HEK293T (cell line): ENCODE results near the gene YBEY.

Experiments used
- BHLHE40 ChIP-seq: fragments of 450-650 bp; IDR thresholded peaks from 2 replicates; pipeline ENCODE4 v1.6.1; 2016; ENCODE audit warnings: mild to moderate bottlenecking, moderate library complexity, borderline replicate concordance
- ELF4 ChIP-seq: fragments of 450-650 bp; IDR thresholded peaks from 2 replicates; pipeline ENCODE4 v1.6.1; 2017; ENCODE audit warnings: antibody characterized with exemption
- FOXK2 ChIP-seq: fragments of 450-650 bp; IDR thresholded peaks from 2 replicates; pipeline ENCODE4 v1.6.1; 2016; ENCODE audit warnings: mild to moderate bottlenecking
- FOXM1 ChIP-seq: fragments of 450-650 bp; IDR thresholded peaks from 2 replicates; pipeline ENCODE4 v1.6.1; 2017; ENCODE audit warnings: mild to moderate bottlenecking, borderline replicate concordance
- LEF1 ChIP-seq: fragments of 450-650 bp; IDR thresholded peaks from 2 replicates; pipeline ENCODE4 v1.6.1; 2017; ENCODE audit warnings: mild to moderate bottlenecking, borderline replicate concordance
- SP1 ChIP-seq: fragments of 450-650 bp; IDR thresholded peaks from 2 replicates; pipeline ENCODE4 v1.6.1; 2017
- SUZ12 ChIP-seq: fragments of 450-650 bp; IDR thresholded peaks from 2 replicates; pipeline ENCODE4 v1.6.1; 2016; ENCODE audit warnings: mild to moderate bottlenecking
- ZNF384 ChIP-seq: fragments of 450-650 bp; IDR thresholded peaks from 2 replicates; pipeline ENCODE4 v1.6.1; 2016
- TF ChIP-seq, protein P1 (sequence below): fragments of 450-650 bp; IDR thresholded peaks from 2 replicates; pipeline ENCODE4 v1.6.1; 2016

DNA sequence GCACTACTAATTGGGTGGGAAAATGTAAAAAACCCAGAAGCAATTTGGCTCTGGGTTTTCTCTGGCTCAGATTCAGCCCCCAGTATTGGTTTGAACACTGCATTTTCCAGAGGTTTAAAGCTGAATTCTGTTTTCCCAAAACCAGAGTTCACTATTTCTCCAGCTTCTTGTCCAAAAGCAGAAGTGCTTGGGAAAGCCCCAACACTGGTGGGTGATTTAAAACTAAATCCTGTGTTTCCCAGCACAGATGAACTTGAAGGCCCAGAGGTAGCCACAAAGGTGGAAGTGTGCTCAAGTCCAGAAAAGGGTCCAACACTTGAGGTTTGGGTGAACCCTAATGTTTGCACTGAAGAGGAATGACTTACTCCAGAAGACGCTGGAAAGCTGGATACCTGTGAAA lies 1.4 kb upstream of the YBEY start:
- TF ChIP-seq ZNF384 (no peak), FOXK2 (no peak), FOXM1 (no peak), ELF4 (no peak), SP1 (no peak), BHLHE40 (no peak), SUZ12 (no peak), LEF1 (no peak)
- TF ChIP-seq, protein P1, sequence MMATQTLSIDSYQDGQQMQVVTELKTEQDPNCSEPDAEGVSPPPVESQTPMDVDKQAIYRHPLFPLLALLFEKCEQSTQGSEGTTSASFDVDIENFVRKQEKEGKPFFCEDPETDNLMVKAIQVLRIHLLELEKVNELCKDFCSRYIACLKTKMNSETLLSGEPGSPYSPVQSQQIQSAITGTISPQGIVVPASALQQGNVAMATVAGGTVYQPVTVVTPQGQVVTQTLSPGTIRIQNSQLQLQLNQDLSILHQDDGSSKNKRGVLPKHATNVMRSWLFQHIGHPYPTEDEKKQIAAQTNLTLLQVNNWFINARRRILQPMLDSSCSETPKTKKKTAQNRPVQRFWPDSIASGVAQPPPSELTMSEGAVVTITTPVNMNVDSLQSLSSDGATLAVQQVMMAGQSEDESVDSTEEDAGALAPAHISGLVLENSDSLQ = no peak
